Stimulated activated CD4-positive, alpha-beta T cell treated with anti-CD3 and anti-CD28 coated beads, Interleukin-1b, Interleukin-23, amount 100 ng/mL, for 4 hours (primary cell): ENCODE measurements around the gene ZNF618.

ENCODE experiments used
- DNase-seq, 2 donors: peaks; one replicate each; pipeline ENCODE4 v3.0.0-alpha.2; 2020; ENCODE audit warnings: low read depth in 2 of 2

Gene ZNF618

DNA sequence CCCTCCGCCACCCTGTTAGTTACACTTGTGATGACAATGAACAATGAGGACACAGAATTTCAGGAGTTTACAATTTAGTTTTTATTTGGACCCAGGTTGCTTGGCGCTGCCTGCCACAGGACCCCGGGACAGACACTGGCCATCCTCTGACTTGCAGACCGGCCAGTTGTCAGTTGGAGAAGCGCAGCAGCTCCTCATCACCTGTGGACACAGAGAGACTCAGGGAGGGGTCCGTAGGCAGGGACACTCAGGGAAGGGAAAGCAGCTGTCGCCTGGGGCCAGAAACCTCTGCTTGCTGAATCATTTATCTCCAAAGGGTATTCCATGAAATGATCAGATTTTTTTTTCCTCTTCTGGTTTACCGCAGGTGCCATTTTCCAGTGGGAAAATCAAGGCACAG, 184.0 kb downstream of the ZNF618 start:
- no peak for DNase-seq

DNA sequence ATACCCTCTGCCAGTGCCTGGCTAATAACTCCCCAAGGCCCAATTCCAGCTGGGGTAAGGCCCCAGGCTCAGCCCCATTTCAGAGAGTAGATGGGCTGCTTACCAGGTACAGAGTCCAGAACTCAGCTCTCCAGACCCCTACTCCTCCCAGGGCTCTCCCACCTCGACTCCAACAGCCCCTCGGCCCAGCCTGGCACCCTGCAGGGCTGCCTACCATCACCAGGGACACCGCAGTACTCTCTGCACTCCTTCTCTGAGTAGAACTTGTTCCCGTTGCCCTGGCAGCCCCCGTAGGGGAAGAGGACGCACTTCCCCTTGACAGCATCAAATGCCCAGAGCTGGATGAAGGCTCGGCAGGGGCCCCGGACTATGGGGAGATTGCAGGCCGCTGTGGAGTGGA, 184.6 kb downstream of the ZNF618 start:
- DNase-seq, result no peak

DNA sequence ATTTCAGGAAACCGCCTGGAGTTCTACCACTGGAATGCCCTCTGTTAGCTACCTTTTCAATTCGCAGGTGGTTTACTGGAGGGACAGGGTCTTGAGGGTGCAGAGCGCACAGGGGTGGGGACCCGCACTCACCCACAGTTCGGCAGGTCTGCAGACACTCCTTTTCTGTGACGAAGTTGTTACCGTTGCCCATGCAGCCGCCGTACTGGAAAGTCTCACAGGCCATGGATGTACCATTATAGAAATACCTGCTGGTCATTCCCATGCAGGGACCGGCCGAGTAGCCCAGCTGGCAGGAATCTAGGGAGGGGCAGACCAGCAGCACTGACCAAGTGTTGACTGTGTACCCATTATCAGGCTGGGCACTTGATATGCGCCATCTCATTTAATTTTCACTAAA, 185.2 kb downstream of the ZNF618 start:
- no peak for DNase-seq

DNA sequence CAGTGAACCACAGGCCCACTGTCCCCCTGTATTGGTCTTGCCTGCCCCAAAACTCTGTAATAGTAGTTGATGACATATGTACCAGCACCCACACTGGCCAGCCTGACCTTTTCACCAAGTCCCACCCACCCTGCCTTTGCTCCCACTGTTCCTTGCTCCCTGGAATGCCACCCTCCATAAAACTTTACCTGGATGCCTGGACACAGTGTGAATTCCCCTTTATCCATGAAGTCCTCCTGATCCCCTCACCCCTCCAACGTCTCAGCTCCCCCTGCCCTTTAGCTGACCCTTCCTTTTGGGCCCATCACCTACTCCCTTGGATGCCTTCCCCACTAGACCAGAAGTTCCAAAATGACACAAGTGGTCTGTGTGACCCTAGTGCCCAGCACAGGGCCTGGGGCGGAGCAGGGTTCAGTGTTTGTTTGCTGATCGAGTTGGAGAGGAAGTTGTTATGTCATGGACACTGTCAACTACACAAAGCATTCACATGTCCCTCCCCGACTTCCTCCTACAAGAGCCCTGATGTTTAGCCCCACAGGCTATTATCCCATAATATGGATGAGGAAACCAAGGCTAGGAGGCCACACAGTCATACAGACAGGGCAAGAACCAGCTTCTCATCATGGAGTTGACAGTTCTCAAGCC, 185.8 kb downstream of the ZNF618 start:
- no peak for DNase-seq

DNA sequence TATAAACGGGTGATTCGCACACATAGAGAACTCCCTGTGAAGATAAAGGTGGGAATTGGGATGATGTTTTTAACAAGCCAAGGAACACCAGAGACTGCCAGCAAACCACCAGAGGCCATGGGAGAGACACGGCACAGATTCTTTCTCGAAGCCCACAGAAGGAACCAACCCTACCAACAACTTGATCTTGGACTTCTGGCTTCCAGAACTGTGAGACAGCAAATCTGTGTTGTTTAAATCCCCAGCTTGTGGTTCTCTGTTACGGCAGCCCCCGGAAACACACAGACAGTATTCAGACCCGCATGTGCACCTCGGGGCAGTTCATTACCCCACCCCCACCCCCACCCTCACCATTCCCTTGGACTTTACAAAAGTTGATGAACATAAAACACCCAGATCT, 189.2 kb downstream of the ZNF618 start:
- no peak for DNase-seq

DNA sequence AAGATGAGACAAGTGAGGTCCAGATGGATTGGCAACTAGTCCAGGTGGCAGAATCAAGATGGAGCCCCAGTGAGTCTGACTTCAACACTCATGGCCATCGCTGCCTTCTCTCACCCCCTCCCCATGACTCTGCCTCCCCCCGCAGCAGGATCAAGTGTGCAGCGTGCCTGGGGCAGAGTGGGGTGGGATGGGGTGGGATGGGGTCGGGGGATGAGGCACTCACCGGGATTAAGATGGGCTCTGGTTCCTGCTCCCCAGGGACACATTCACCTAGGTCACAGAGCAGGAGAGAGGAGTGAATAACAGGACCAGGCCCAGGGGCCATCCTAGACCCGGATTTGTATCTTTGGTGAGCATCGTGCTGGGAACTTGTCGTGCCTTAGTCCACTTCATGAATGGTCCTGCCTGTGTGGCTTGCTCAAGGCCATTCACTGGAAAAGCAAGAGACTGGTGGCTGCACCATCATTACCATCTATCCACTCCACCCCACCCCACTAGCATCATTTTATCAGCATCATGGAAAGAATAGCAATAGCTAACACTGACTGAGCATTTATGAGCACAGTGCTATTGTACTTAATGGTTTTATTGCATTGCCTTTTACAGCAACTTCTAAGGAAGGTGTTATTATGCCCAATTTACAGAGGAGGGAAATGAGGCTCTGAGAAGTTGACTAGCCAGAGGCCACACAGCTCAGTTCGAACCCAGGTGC, 193.5 kb downstream of the ZNF618 start:
- no peak for DNase-seq

DNA sequence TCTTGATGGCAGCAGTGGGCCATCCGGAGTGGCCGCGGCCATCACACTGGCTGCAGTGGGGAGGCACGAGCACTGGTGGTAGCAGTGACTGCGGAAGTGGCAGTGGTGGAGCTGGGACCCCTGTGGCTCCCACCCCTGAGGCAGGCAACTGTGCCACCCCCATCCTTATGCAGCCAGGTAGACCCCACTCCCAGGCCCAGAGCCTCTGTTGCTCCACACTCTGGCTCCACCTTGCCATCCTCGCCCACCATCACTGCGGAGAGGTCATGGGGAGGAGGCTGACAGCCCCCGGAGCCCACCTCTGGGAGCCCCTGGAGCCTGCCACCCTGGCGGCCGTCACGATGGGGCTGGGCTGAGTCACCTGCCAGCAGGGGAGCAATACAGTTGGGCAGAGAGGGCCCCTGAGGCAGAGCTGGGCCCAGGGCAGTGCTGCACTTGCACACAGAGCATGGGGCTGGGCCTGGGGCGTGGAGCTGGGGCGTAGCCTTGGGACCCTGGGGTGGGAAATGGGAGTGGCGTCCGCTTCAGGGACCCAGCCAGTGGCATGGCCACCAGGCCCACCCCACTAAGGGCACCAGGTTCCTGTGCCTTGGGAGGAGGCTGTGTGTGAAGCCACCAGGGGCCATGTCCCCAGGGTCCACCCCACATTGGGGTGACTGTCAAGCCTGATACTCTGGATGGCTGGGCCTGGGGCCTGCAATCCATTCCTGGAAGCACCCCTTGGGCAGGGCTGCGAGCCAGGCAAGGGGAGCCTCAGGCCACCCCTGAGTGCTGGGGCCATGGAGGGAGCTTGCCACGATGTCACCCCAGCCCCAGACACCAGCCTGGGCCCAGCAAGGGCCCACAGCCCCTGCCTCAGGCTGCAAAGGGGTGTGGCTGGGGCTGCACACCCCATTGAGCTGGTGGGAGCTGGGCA, 194.3 kb downstream of the ZNF618 start:
- DNase-seq, result no peak

DNA sequence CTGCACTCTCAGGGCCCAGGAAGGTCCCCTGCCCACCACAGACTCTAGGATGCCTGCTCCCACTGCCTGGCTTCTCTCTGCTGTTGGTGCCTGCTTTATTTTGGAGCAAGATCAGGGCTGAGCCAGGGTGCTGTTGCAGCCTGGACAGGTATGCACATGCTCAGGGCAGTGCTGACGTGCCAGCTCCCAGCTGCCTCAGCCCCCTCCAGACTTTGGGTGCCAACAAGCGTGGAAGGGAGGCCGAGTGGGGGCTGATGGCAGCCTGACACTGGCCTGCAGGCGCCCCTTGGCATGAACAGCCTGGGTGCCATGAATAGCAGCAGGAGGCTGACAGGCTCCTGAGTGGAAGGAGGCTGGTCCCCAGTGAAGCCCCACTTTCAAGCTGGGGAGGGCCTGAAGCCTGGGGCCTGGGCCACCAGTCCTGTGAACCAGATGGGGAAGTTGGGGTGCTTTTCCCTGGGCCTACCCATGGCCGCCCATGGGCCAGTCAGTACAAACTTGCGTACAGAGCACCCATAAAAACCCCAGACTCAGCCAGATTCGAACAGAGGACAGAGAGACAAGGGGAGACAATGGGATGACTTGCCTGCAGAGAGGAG, 195.2 kb downstream of the ZNF618 start:
- DNase-seq, result no peak

DNA sequence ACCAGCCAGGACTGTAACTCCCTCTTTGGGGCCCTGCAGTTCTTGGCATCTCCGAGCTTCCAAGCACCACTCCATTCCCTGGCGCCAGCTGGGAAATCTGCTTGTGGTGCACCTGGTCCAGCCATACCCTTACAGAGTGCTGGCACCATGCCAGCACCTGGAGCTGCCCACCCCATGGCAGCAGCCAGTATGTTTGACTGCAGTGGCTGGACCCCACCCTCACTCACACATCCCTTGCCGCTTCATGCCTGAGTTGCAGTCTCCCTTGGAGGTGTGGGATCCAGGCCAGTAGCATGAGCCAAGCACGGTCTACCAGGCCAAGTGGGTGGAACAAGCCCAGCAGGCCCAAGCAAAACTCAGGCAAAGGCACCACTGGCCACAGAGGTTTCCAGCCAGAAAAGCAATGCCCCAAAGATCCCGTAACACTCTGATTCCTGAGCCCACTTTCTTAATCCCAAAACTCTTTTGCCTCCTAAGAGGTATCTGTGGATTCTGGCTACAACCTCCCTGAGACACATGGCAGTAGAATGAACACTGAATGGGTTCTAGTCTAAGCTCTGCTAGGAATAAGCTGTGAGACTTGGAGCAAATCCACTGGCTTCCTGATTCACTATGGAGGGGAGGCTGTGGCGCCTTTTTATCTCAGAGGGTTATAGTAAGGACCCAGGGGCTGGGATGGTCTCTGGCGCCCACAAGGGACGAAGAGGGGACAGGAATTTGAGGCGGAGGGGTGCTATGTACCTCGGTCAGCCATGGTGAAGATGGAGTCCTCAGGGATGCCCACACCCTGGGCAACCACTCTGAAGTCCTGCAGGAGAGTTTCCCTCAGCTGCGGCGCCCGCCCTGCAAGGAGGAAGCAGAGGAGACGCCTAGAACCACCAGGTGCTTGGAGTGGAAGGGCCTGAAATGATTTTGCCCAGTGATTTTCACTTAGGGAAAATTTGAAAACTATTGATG, 196.4 kb downstream of the ZNF618 start:
- no peak for DNase-seq

DNA sequence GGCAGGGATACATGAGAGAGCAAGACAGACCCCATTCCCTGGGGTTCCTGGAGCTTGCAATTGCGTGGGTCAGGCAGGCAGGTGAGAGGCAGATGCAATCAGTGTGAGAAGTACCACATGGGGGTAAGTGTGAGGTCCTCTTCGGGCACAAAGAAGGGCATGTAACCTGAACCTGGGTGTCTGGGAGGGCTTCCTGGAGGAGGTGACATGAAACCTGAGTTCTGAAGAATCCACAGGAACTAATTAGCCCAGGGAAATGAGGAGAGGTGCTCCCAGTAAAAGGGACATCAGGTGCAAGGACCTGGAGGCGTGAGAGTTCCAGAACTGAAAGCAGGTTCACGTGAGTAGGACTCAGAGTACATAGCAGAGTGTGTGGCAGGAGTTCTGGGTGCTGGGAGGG, 199.5 kb downstream of the ZNF618 start:
- no peak for DNase-seq

DNA sequence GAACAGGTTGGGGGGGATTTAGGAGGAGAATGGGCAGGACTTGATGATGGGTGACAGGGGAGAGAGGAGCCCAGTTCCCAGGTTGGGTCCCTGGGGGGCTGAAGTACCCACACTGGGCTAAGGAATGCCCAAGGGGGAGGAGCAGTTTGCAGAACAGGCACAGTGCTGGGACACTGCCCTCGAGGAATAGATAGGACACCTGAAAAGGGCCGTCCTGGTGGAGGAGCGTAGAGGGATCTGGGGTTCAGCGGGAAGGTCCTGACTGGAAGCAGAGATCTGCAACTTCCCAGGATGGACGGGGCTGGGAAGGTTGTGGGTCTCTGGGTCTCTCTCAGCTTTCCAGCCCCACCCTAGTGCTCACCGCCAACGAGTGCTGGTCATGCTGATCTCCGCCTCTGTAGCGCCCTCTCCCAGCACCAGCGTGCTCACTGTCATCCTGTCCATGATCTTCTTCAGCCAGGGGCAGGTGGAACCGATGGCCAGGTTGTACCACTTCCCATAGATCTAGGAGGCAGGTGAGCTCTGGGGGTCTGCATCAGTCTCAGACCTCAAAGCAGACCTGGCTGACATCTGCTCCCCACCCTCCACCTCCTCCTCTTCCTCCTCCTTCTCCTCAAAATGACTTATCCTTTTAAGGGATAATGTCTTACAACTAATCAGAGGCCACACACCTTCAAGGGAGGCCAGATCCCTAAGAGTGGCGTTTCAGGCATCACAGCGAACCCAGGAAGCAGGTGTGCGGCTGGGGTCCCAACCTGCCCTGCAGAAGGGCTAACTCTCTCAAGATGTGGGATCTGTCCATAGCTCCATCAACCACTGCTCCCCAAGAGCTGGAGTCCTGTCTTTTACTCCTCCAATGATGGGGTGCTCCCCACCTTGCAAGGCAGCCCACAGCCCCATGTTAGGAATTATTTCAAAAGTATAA, 200.4 kb downstream of the ZNF618 start:
- no peak for DNase-seq

DNA sequence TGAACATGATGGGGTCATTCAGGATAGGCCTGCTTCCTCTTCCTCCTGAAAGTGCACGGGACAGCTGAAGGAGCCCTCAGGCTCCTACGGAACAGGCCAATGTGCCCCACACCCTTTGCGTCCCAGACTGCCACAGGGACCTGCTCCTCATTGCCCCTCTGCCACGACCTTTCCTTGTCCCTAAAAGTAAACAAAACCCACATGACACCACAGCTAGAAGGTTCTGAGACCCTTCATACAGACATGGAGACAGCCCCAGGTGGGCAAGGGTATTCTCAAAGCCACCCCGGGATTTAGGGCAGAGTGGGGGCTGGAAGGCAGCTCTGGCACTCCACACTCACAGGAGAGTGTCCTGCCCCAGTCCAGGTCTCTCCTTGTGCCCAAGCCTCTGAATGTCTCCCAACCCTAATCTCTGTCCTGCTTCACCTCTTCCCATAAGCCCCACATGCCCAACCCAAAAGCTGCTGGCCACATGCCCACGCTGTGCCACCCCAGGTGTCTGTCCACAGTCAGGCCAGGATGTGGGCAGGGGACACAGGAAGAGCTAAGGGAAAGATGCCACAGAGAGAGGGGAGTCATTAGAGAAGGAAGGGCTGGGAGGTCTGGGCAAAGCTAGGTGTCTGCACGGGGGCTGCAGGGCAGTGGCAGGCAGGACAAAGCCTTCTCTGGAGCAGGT, 201.2 kb downstream of the ZNF618 start:
- no peak for DNase-seq

DNA sequence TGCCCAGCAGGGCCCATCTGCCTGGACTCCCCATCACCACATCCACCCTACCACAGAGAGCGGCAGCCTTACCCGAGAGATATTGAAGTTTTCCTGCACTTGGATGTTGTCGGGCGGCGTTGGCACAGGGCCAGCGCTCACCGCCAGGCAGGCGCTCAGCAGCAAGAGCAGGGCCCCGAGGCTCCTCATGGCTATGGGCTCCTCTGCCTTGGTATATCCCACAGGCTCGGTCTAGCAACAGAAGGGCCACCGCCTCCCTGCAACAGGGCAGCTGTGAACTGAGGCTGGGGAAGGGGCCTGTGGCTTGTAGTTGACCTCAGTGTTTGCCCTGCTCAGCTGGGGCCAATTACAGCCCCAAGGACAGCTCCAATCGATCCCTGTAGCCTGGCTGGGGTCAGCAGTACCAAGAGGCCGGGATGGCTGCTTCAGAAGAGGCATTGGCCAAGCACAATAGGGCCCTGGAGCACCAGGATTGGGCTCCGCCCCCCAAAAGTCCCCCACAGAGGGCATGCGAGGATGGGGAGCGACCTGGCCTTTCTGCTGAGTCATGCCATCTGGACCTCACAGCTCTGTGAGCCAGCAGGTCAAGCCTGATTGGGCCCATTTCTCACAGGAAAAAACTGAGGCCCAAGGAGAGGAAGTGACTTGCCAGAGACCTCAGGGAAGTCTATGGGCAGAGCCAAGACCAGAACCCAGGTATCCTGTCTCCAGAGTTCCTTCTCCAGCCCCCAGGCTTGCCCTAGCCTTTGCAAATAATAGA, 202.1 kb downstream of the ZNF618 start, which contains the start of gene AMBP:
AMBP (minus strand) TSS at position 280 of the 760 bp plus-strand sequence; CDS start at position 189, 91 bp downstream.
- no peak for DNase-seq

DNA sequence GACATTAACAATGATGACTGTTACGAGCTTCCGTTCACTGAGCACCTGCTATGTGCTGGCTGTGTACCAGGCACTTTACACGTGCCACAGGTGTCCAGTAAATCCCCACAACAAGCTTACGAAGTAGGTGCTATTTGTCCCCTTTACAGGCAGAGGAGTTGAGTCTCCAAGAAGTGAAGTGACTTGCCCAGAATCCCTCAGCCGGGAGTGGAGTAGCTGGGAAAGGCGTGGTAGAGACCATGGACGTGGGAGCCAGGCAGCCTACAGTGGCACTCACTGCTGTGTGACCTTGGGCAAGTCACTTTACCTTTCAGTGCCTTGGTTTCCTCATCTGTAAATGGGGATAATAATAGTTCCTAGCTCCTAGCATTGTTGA, 202.7 kb downstream of the ZNF618 start:
- no peak for DNase-seq

DNA sequence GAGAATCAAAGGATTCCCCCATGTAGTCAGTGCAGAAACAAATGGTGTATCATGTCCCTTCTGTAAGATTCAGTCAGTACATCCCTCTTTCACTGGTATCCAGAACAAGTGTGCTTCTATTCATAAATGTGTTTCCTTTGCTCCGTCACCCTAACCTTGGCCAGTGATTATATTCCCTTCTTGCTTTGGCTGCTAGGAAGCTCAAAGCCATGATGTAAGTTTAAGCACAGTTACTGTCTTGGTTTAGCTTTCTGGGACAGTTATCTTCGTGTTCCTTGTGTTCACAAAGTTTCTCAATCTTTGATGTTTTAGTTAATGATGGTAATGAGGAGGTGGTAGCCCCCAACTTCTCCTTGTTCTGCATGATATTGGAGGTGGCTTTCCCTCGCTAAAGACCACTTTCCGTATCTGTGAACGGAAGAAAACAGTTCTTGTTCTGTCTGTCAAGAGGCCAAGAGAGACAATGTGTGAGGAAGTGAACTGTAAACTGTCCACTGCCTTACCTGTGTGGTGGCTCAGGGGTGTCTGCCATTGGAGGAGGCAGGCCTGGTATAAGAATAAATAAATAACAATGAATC, 204.2 kb downstream of the ZNF618 start:
- DNase-seq, result no peak

DNA sequence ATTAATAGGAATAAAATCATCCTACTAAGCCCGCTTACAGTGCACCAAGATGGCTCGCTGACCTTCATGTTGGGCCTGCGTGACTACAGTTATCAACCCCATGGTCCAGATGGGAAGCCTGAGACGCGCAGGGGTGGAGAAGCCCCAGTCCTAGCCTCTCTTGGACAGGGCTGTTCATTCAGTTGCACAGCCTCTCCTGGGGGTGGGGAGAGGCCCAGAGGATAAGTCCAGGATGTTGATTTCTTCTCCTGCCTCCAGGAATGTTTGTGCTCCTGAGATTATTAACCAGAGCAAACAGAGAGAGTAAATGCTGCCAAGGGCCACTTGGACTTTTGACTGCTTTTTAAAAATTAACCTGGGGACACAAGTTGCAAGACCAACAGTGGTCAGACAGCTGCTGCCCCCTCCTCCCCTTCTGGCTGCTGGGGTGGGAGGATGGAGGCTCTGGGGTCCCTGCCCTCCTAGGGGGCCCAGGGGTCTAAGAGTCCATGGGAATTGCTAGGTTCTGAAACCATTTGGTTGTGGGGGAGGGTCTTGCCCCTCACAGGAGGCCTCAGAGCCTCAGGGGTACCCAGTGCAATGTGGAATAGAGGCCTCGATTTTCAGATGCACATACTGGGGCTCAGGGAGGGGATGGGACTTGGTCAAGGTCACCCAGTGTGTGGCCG, 204.8 kb downstream of the ZNF618 start:
- DNase-seq, result no peak

DNA sequence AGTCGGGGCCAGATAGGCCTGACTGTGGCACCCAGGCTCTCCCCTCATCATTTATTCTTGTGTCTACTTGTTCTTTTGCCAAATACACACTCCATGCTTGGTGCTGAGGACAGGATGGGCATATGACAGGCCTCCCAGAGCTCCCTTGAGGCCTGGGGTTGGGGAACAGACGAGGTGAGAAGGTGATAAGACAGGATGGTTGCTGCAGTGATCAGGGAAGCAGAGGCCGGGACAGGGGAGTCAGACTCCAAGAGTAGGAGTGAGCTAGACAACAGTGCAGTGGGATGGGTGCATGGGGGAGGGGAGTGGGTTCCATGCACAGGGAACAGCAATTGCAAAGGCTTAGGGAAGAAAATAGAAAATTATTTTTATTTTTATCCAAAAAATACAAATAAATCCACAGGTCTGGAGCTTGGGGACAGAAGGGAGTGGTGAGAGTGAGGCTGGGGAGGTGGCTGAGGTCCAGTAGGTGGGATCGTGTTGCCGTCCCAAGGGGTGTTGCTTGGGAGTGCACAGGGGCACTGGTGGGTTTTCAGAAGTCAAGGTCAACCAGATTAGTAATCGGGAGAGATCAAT, 205.4 kb downstream of the ZNF618 start:
- DNase-seq, result no peak
